SK-N-SH (cell line): ENCODE measurements around the gene CD38. TPM values are rescaled to one million over a fixed set of nuclear protein-coding genes. Genes with fewer than 3 reads are reported as not detected.
A peak's percentile ranks its signal among the peaks of the same experiment; 100 is the strongest.

Source experiments
- CTCF ChIA-PET: fragments of 300-600, 350-600 bp; formaldehyde crosslinking; extraction: SDS; loops from one replicate; lab custom pipeline; 2021; lab: Yijun Ruan, JAX
- POLR2A ChIA-PET: fragments of 350-600 bp; sonication (Branson Sonifier 250); formaldehyde crosslinking; extraction: SDS; loops from one replicate; lab custom pipeline; 2020; ENCODE audit warnings: antibody characterized with exemption, inconsistent platforms; lab: Yijun Ruan, JAX
- DNase-seq: peaks from one replicate; pipeline ENCODE4 v3.0.0; 2012
- H2AFZ ChIP-seq: fragments of 200-600 bp; sonication (generic); 2 replicates; pipeline ENCODE4 v1.8.1; 2016; ENCODE audit warnings: antibody characterized with exemption, mild to moderate bottlenecking, low read depth
- H3F3A ChIP-seq: fragments of 200-600 bp; sonication (generic); replicated peaks from 2 replicates; pipeline ENCODE3; 2016; ENCODE audit warnings: antibody characterized with exemption, mild to moderate bottlenecking; ENCODE audit not compliant: insufficient read depth
- H3K27ac ChIP-seq, 2 experiments: fragments of 200-500 bp in 1 of 2; fragments of 200-600 bp in 1 of 2; sonication (Bioruptor generic) in 1 of 2; sonication (generic), shearing (Covaris generic) in 1 of 2; 2 replicates each; pipeline versions ENCODE4 v1.5.1 to v1.6.1; 2014 to 2016; ENCODE audit warnings: low read depth in 2 of 2, inconsistent platforms in 1 of 2, low read length in 1 of 2, mild to moderate bottlenecking in 1 of 2, mixed read lengths in 1 of 2
- H3K27me3 ChIP-seq: fragments of 200-600 bp; sonication (generic), shearing (Covaris generic); 2 replicates; pipeline ENCODE4 v1.6.1; 2016; ENCODE audit warnings: mixed run types; ENCODE audit not compliant: insufficient read depth
- H3K36me3 ChIP-seq, 2 experiments: fragments of 200-500 bp in 1 of 2; fragments of 200-600 bp in 1 of 2; sonication (Bioruptor generic) in 1 of 2; sonication (generic) in 1 of 2; replicated peaks in 1 of 2; 2 replicates each; pipeline versions ENCODE3 to v1.5.1; 2014 to 2016; ENCODE audit warnings: low read length in 1 of 2, mild to moderate bottlenecking in 1 of 2; ENCODE audit not compliant: insufficient read depth in 2 of 2, control insufficient read depth in 1 of 2
- H3K4me1 ChIP-seq, 2 experiments: fragments of 200-500 bp in 1 of 2; fragments of 200-600 bp in 1 of 2; sonication (Bioruptor generic) in 1 of 2; sonication (generic), shearing (Covaris generic) in 1 of 2; 2 replicates each; pipeline versions ENCODE4 v1.5.1 to v1.6.1; 2014 to 2016; ENCODE audit warnings: low read depth in 1 of 2, low read length in 1 of 2, mixed run types in 1 of 2; ENCODE audit not compliant: insufficient read depth in 2 of 2, control insufficient read depth in 1 of 2
- H3K4me2 ChIP-seq: fragments of 200-600 bp; sonication (generic), shearing (Covaris generic); 2 replicates; pipeline ENCODE4 v1.6.1; 2017; ENCODE audit warnings: mixed run types
- H3K4me3 ChIP-seq, 2 experiments: fragments of 200-500 bp in 1 of 2; fragments of 200-600 bp in 1 of 2; sonication (Bioruptor generic) in 1 of 2; sonication (generic), shearing (Covaris generic) in 1 of 2; 2 replicates each; pipeline versions ENCODE4 v1.5.1 to v1.8.1; 2014 to 2016; ENCODE audit warnings: low read depth in 2 of 2, inconsistent platforms in 1 of 2, low read length in 1 of 2, mild to moderate bottlenecking in 1 of 2, mixed read lengths in 1 of 2, moderate library complexity in 1 of 2
- H3K79me2 ChIP-seq: fragments of 200-600 bp; sonication (generic); 2 replicates; pipeline ENCODE4 v1.8.1; 2017; ENCODE audit warnings: mild to moderate bottlenecking; ENCODE audit not compliant: insufficient read depth
- H3K9ac ChIP-seq: fragments of 200-600 bp; sonication (generic); 2 replicates; pipeline ENCODE4 v1.6.1; 2017; ENCODE audit warnings: mixed run types
- H3K9me2 ChIP-seq: fragments of 200-600 bp; sonication (generic); 2 replicates; pipeline ENCODE4 v1.6.1; 2017; ENCODE audit warnings: mixed run types
- H3K9me3 ChIP-seq: fragments of 200-600 bp; sonication (generic); 2 replicates; pipeline ENCODE4 v1.6.1; 2017; ENCODE audit warnings: mixed run types, mild to moderate bottlenecking, moderate library complexity
- H4K20me1 ChIP-seq: fragments of 200-600 bp; sonication (generic); 2 replicates; pipeline ENCODE4 v1.6.1; 2017; ENCODE audit warnings: mild to moderate bottlenecking, mixed run types; ENCODE audit not compliant: insufficient read depth
- CHD2 ChIP-seq: fragments of 150-350 bp; IDR thresholded peaks from 2 replicates; pipeline ENCODE4 v1.6.1; 2018; ENCODE audit warnings: low read length; ENCODE audit not compliant: partially characterized antibody
- ELF1 ChIP-seq: IDR thresholded peaks from 2 replicates; pipeline ENCODE4 v1.4.0; 2012
- EP300 ChIP-seq, 2 experiments: IDR thresholded peaks; 2 replicates each; pipeline versions ENCODE4 v1.4.0 to v1.6.1; 2012; ENCODE audit warnings: borderline replicate concordance in 1 of 2, low read depth in 1 of 2, low read length in 1 of 2
- FOSL2 ChIP-seq: IDR thresholded peaks from 2 replicates; pipeline ENCODE4 v1.4.0; 2012; ENCODE audit warnings: low read depth, mild to moderate bottlenecking, moderate library complexity, borderline replicate concordance
- FOXJ3 ChIP-seq: sonication (generic); formaldehyde crosslinking; IDR thresholded peaks from 2 replicates; pipeline ENCODE4 v1.5.1; 2020; ENCODE audit warnings: mild to moderate bottlenecking, missing genetic modification reagents
- JUND ChIP-seq: IDR thresholded peaks from 2 replicates; pipeline ENCODE4 v1.4.0; 2012
- MEF2A ChIP-seq: IDR thresholded peaks from 2 replicates; pipeline ENCODE4 v1.4.0; 2012; ENCODE audit warnings: low read depth, borderline replicate concordance
- NRF1 ChIP-seq: IDR thresholded peaks from 2 replicates; pipeline ENCODE4 v1.6.1; 2012; ENCODE audit warnings: low read depth, mild to moderate bottlenecking, low read length
- POLR2AphosphoS5 ChIP-seq: IDR thresholded peaks from 2 replicates; pipeline ENCODE4 v1.6.1; 2012; ENCODE audit warnings: low read depth, low read length
- RAD21 ChIP-seq: IDR thresholded peaks from 2 replicates; pipeline ENCODE4 v1.6.1; 2012; ENCODE audit warnings: mild to moderate bottlenecking, low read length
- SMC3 ChIP-seq: IDR thresholded peaks from 2 replicates; pipeline ENCODE4 v1.6.1; 2012; ENCODE audit warnings: low read depth, low read length, improper control_type of control experiment
- TAF1 ChIP-seq: IDR thresholded peaks from 2 replicates; pipeline ENCODE4 v1.6.1; 2012; ENCODE audit warnings: low read depth, mild to moderate bottlenecking, low read length, moderate library complexity, borderline replicate concordance
- TCF12 ChIP-seq: IDR thresholded peaks from 2 replicates; pipeline ENCODE4 v1.4.0; 2012
- TEAD4 ChIP-seq: IDR thresholded peaks from 2 replicates; pipeline ENCODE4 v1.4.0; 2012; ENCODE audit warnings: mild to moderate bottlenecking, borderline replicate concordance; ENCODE audit not compliant: insufficient read depth
- YY1 ChIP-seq: IDR thresholded peaks from 2 replicates; pipeline ENCODE4 v1.4.0; 2012; ENCODE audit warnings: low read depth, mild to moderate bottlenecking
- WGBS: methylation state at CpG from one replicate; pipeline ENCODE4 v1.1.6; 2017; ENCODE audit warnings: low lambda C conversion rate; 5-methylcytosine and 5-hydroxymethylcytosine counted together
- polyA plus RNA-seq, 3 experiments: library from polyadenylated mRNA; depleted of rRNA; stranded (reverse); fragments of >200 nt; gene quantifications; 2 replicates each; pipeline ENCODE4 v1.2.3, GENCODE V29; 2012
- TF ChIP-seq, protein P1 (sequence below): IDR thresholded peaks from 2 replicates; pipeline ENCODE4 v1.4.0; 2012; ENCODE audit warnings: low read depth
- TF ChIP-seq, protein P2 (sequence below): fragments of 150-350 bp; IDR thresholded peaks from 2 replicates; pipeline ENCODE4 v1.6.1; 2016; ENCODE audit warnings: mild to moderate bottlenecking, low read depth, low read length
- TF ChIP-seq, protein P3 (sequence below): IDR thresholded peaks from 2 replicates; pipeline ENCODE4 v1.4.0; 2012; ENCODE audit warnings: low read depth, borderline replicate concordance
- TF ChIP-seq, protein P4 (sequence below): IDR thresholded peaks from 2 replicates; pipeline ENCODE4 v1.6.1; 2012; ENCODE audit warnings: mild to moderate bottlenecking, low read depth, low read length, moderate library complexity

CD38 gene
- polyA plus RNA-seq, 1 of the 3 experiments (the other 2 are of a cell fraction), result 0.02 TPM

DNA sequence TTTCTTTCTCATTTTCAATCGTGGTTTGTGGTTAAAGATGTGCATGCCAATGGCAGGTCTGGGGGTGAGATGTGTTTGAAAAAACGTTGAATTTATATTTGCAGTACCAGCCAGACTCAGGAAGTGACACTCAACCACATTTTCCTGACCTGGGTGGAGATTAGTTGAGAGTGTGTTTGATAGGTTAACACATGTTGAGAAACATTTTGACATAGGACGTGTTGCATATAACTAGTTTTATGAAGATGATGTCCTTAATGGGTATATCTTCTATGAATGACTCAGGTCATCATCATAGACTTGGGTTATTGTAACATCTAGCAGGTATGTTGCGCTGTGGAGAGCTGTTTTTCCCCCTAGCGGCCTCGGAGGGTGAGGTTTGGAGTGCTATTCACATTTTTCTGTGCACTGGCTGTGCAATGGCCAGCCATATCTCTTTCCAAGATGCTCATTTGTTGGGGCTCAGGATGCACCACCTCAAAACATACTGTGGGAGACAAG lies 21.7 kb upstream of the CD38 start:
- Histone ChIP-seq H2AFZ (0 out of 2 replicates have a peak overlapping the region, but pooled peaks have one; percentile 4), H3K9me2 (no peaks in the 10 kb centered on the region), H3K9me3 (no peaks in the 10 kb centered on the region), H3K4me3 (no peak overlapping the region), H3K4me1 (no peaks in the 10 kb centered on the region), H3F3A (no peaks in the 10 kb centered on the region), H3K27me3 (no peaks in the 10 kb centered on the region), H3K9ac (no peak overlapping the region), H4K20me1 (no peaks in the 10 kb centered on the region), H3K4me2 (no peak overlapping the region), H3K79me2 (no peaks in the 10 kb centered on the region), H3K36me3 (no peaks in the 10 kb centered on the region), H3K27ac (no peak overlapping the region)
- WGBS, result 68% methylated on average over 6 of the region's 6 CpGs
- TF ChIP-seq, protein P1, sequence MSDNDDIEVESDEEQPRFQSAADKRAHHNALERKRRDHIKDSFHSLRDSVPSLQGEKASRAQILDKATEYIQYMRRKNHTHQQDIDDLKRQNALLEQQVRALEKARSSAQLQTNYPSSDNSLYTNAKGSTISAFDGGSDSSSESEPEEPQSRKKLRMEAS, result no peak
- TF ChIP-seq TEAD4 (no peak), NRF1 (no peak), JUND (no peak), FOXJ3 (no peak), CHD2 (no peak), MEF2A (no peak), SMC3 (no peak)
- TF ChIP-seq, protein P2, sequence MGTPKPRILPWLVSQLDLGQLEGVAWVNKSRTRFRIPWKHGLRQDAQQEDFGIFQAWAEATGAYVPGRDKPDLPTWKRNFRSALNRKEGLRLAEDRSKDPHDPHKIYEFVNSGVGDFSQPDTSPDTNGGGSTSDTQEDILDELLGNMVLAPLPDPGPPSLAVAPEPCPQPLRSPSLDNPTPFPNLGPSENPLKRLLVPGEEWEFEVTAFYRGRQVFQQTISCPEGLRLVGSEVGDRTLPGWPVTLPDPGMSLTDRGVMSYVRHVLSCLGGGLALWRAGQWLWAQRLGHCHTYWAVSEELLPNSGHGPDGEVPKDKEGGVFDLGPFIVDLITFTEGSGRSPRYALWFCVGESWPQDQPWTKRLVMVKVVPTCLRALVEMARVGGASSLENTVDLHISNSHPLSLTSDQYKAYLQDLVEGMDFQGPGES, result no peak
- POLR2A ChIA-PET, result no interaction called here
- CTCF ChIA-PET, result interaction anchor here (0.7 to 1.2 kb wide), 3 partner anchors 16 to 456 kb away, joined by 3 read pairs; no protein-coding TSS in a partner anchor
- DNase-seq, result no peak

DNA sequence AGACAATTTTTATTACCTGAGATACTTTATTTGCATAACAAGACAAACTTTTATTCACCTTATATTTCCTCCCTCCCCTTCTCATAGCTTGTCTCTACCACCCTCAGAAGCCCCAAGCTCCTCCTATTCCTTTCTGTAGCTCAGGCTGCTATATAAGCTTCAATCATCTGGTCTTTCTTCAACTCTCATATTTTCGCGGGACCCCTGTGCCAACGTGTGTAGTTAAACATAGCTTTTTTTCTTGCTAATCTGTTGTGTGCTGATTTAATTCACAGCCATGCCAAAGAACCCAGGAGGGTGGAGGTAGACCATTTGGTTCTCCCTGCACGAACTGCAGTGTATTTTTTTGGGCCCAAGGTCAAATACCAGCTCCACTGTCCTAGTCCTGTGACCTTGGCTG lies 21.1 kb upstream of the CD38 start:
- Histone ChIP-seq H3K36me3 (no peaks in the 10 kb centered on the region), H3K4me1 (no peaks in the 10 kb centered on the region), H3K9me2 (no peaks in the 10 kb centered on the region), H3K9ac (no peak overlapping the region), H2AFZ (no peak overlapping the region), H4K20me1 (no peaks in the 10 kb centered on the region), H3K27me3 (no peaks in the 10 kb centered on the region), H3K4me3 (no peak overlapping the region), H3K4me2 (no peak overlapping the region), H3K27ac (no peak overlapping the region), H3K9me3 (no peaks in the 10 kb centered on the region), H3F3A (no peaks in the 10 kb centered on the region), H3K79me2 (no peaks in the 10 kb centered on the region)
- CTCF ChIA-PET, result interaction anchor here (0.7 to 1.2 kb wide), 4 partner anchors 15 to 456 kb away, joined by 3 read pairs; no protein-coding TSS in a partner anchor
- no peak for DNase-seq
- TF ChIP-seq YY1 (no peak), MEF2A (no peak), RAD21 (no peak), CHD2 (no peak), POLR2AphosphoS5 (no peak), TCF12 (no peak), ELF1 (no peak), EP300 (IDR thresholded peaks at IDR 0.05; ENCODE audit: borderline replicate concordance in 1 of 2, low read depth in 1 of 2, low read length in 1 of 2) (no peak), FOSL2 (no peak), FOXJ3 (no peak), TAF1 (no peak)
- TF ChIP-seq, protein P2, result no peak
- TF ChIP-seq, protein P3, sequence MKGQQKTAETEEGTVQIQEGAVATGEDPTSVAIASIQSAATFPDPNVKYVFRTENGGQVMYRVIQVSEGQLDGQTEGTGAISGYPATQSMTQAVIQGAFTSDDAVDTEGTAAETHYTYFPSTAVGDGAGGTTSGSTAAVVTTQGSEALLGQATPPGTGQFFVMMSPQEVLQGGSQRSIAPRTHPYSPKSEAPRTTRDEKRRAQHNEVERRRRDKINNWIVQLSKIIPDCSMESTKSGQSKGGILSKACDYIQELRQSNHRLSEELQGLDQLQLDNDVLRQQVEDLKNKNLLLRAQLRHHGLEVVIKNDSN, result no peak
- TF ChIP-seq, protein P4, sequence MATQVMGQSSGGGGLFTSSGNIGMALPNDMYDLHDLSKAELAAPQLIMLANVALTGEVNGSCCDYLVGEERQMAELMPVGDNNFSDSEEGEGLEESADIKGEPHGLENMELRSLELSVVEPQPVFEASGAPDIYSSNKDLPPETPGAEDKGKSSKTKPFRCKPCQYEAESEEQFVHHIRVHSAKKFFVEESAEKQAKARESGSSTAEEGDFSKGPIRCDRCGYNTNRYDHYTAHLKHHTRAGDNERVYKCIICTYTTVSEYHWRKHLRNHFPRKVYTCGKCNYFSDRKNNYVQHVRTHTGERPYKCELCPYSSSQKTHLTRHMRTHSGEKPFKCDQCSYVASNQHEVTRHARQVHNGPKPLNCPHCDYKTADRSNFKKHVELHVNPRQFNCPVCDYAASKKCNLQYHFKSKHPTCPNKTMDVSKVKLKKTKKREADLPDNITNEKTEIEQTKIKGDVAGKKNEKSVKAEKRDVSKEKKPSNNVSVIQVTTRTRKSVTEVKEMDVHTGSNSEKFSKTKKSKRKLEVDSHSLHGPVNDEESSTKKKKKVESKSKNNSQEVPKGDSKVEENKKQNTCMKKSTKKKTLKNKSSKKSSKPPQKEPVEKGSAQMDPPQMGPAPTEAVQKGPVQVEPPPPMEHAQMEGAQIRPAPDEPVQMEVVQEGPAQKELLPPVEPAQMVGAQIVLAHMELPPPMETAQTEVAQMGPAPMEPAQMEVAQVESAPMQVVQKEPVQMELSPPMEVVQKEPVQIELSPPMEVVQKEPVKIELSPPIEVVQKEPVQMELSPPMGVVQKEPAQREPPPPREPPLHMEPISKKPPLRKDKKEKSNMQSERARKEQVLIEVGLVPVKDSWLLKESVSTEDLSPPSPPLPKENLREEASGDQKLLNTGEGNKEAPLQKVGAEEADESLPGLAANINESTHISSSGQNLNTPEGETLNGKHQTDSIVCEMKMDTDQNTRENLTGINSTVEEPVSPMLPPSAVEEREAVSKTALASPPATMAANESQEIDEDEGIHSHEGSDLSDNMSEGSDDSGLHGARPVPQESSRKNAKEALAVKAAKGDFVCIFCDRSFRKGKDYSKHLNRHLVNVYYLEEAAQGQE, result no peak
- POLR2A ChIA-PET, result no interaction called here
- WGBS, result 70% methylated on average over 4 of the region's 4 CpGs
